GM19372 (cell line): ENCODE data around the gene DHRSX.
"Not testable (repeated sequence)": the region's sequence is repeated elsewhere in the genome, so short reads cannot be mapped to it uniquely, and the experiment has no call there.

Experiments used
- ATAC-seq: cut with Tn5 transposase; IDR thresholded peaks from one replicate; pipeline ENCODE4 v1.9.1; 2021; ENCODE audit warnings: mild to moderate bottlenecking, low read depth, moderate library complexity; ENCODE audit not compliant: unreplicated experiment

DHRSX gene

GRCh38 chrX:2406891-2407518 is 93.8 kb downstream of the DHRSX start:
- no peak for ATAC-seq

- no peak for ATAC-seq
Observed at GRCh38 chrX:2404776-2405175, 96.0 kb downstream of the DHRSX start.

- no peak for ATAC-seq
Observed at GRCh38 chrX:2402361-2402690, 98.5 kb downstream of the DHRSX start.

- ATAC-seq: no peak
Observed at GRCh38 chrX:2401590-2402360, 99.0 kb downstream of the DHRSX start.

- no peak for ATAC-seq
Observed at GRCh38 chrX:2401201-2401589, 99.6 kb downstream of the DHRSX start.

GRCh38 chrX:2398064-2398656 is 102.6 kb downstream of the DHRSX start:
- no peak for ATAC-seq

GRCh38 chrX:2397229-2398063 is 103.3 kb downstream of the DHRSX start:
- ATAC-seq: no peak

- no peak for ATAC-seq
Observed at GRCh38 chrX:2395261-2395992, 105.3 kb downstream of the DHRSX start.

GRCh38 chrX:2391869-2392606 is 108.7 kb downstream of the DHRSX start:
- ATAC-seq: no peak

GRCh38 chrX:2390754-2391153 is 110.0 kb downstream of the DHRSX start:
- no peak for ATAC-seq

- ATAC-seq: not testable (repeated sequence)
Observed at GRCh38 chrX:2389731-2390130, 111.0 kb downstream of the DHRSX start.

- ATAC-seq: no peak
Observed at GRCh38 chrX:2389324-2389723, 111.5 kb downstream of the DHRSX start.

GRCh38 chrX:2388669-2389068 is 112.1 kb downstream of the DHRSX start:
- ATAC-seq: no peak

GRCh38 chrX:2387614-2388239 is 113.0 kb downstream of the DHRSX start:
- ATAC-seq: no peak

GRCh38 chrX:2385224-2385623 is 115.6 kb downstream of the DHRSX start:
- ATAC-seq: no peak

- no peak for ATAC-seq
Observed at GRCh38 chrX:2384486-2384885, 116.3 kb downstream of the DHRSX start.

GRCh38 chrX:2383735-2384134 is 117.0 kb downstream of the DHRSX start:
- ATAC-seq: no peak

GRCh38 chrX:2383144-2383543 is 117.6 kb downstream of the DHRSX start:
- no peak for ATAC-seq

GRCh38 chrX:2382433-2383048 is 118.2 kb downstream of the DHRSX start:
- ATAC-seq: not testable (repeated sequence)
